PFSK-1 (cell line): ENCODE results near the gene PMFBP1.

Source experiments
- FOXP2 ChIP-seq: optimal IDR thresholded peaks from 2 replicates; pipeline ENCODE3; 2011; ENCODE audit warnings: borderline replicate concordance, control low read depth, inconsistent platforms; ENCODE audit not compliant: insufficient read depth; ENCODE audit errors: extremely low read length, extremely low read depth
- POLR2AphosphoS5 ChIP-seq: IDR thresholded peaks from 2 replicates; pipeline ENCODE4 v1.6.1; 2012; ENCODE audit warnings: low read depth, mild to moderate bottlenecking, control low read depth, low read length, moderate library complexity
- SIN3A ChIP-seq: IDR thresholded peaks from 2 replicates; pipeline ENCODE4 v1.6.1; 2012; ENCODE audit warnings: mild to moderate bottlenecking, low read length, moderate library complexity, borderline replicate concordance; ENCODE audit not compliant: insufficient read depth
- TAF1 ChIP-seq: IDR thresholded peaks from 2 replicates; pipeline ENCODE4 v1.6.1; 2012; ENCODE audit warnings: low read length, control low read depth, borderline replicate concordance; ENCODE audit not compliant: insufficient read depth
- TF ChIP-seq, protein P1 (sequence below), 2 experiments: IDR thresholded peaks; 2 replicates each; pipeline versions ENCODE4 v1.6.1 to v1.8.0; 2011 to 2012; ENCODE audit warnings: low read depth in 2 of 2, low read length in 2 of 2, control low read depth in 1 of 2, inconsistent platforms in 1 of 2, mild to moderate bottlenecking in 1 of 2, moderate library complexity in 1 of 2; ENCODE audit not compliant: insufficient read depth in 1 of 2

The PMFBP1 gene

DNA sequence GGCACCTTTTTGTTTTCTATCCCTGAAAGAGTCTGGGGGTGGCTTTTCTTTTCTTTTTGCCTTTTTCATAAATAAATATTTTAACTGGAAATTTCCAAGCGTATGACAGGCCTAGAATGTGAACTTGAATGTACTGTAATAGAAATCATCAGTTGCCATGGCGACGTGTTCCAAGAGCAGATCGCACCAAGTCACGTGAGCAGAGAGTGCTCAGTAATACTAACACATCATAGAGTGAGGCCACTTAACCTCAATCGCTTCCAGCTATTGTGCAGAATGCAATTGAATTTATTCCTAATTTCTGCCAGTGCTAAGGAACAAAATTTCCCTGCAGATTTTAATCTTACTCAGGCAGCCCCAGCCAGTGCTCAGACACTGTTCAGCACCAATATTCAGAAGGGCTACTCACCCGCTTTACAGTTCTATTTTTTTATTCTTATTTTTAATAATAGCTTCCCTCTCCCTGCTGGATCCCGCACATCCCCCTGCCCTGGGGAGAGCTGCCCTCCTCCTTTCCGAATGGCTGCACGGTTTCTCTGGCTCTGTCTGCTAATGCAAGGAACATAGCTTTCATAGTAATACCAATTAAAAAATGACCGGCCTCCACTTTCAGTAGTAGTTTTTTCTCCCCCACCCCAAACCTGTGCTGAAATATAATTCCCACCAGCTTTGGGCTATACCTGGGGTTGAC lies 26.2 kb upstream of the PMFBP1 start:
- TF ChIP-seq POLR2AphosphoS5, result no peak
- no peak for TF ChIP-seq TAF1
- TF ChIP-seq, protein P1, sequence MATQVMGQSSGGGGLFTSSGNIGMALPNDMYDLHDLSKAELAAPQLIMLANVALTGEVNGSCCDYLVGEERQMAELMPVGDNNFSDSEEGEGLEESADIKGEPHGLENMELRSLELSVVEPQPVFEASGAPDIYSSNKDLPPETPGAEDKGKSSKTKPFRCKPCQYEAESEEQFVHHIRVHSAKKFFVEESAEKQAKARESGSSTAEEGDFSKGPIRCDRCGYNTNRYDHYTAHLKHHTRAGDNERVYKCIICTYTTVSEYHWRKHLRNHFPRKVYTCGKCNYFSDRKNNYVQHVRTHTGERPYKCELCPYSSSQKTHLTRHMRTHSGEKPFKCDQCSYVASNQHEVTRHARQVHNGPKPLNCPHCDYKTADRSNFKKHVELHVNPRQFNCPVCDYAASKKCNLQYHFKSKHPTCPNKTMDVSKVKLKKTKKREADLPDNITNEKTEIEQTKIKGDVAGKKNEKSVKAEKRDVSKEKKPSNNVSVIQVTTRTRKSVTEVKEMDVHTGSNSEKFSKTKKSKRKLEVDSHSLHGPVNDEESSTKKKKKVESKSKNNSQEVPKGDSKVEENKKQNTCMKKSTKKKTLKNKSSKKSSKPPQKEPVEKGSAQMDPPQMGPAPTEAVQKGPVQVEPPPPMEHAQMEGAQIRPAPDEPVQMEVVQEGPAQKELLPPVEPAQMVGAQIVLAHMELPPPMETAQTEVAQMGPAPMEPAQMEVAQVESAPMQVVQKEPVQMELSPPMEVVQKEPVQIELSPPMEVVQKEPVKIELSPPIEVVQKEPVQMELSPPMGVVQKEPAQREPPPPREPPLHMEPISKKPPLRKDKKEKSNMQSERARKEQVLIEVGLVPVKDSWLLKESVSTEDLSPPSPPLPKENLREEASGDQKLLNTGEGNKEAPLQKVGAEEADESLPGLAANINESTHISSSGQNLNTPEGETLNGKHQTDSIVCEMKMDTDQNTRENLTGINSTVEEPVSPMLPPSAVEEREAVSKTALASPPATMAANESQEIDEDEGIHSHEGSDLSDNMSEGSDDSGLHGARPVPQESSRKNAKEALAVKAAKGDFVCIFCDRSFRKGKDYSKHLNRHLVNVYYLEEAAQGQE (IDR thresholded peaks at IDR 0.05; ENCODE audit: insufficient read depth in 1 of 2, low read depth in 2 of 2, low read length in 2 of 2), result no peak
- TF ChIP-seq FOXP2, result no peak
- no peak for TF ChIP-seq SIN3A

DNA sequence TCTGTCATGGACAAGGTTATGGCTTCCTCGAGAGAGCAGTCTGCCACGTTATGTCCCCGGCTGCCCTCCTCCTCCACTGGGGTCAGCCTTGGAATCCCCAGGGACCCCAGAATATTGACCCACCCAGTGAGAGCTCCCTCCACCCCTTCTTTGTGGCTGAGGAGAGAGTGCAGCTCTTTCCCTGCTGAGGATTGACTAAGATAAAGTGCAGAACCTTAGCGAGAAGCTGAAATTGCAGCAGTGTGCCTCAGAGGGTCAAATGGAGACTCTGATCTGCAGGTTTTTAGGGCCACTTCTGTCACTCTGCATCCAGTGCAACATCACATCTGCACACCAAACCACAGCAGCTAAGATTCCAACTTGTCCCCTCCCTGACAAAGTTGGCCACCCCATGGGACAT lies 25.6 kb upstream of the PMFBP1 start:
- TF ChIP-seq POLR2AphosphoS5, result no peak
- TF ChIP-seq, protein P1 (IDR thresholded peaks at IDR 0.05; ENCODE audit: insufficient read depth in 1 of 2, low read depth in 2 of 2, low read length in 2 of 2), result no peak
- no peak for TF ChIP-seq FOXP2
- no peak for TF ChIP-seq TAF1
- no peak for TF ChIP-seq SIN3A

DNA sequence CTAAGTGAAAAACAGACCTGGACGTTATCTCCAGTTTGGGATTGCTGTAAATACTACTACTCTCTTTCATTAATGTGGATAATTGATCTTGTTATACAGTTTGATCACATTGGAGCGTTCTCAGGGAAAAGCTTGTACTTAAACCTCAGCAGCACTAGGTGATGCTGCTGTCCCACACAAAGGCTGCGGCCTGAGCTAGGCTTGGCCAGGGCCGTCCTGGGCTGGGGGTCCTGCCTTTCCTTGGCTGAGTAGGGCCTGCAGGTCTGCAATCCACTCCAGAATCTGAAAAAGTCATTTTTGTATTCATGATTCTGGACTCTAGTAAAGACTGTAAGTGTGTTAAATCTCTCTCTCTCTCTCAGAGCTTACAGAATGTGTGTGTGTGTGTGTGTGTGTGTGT lies 23.7 kb upstream of the PMFBP1 start:
- no peak for TF ChIP-seq SIN3A
- no peak for TF ChIP-seq FOXP2
- TF ChIP-seq TAF1, result no peak
- TF ChIP-seq POLR2AphosphoS5, result no peak
- TF ChIP-seq, protein P1 (IDR thresholded peaks at IDR 0.05; ENCODE audit: insufficient read depth in 1 of 2, low read depth in 2 of 2, low read length in 2 of 2), result no peak

DNA sequence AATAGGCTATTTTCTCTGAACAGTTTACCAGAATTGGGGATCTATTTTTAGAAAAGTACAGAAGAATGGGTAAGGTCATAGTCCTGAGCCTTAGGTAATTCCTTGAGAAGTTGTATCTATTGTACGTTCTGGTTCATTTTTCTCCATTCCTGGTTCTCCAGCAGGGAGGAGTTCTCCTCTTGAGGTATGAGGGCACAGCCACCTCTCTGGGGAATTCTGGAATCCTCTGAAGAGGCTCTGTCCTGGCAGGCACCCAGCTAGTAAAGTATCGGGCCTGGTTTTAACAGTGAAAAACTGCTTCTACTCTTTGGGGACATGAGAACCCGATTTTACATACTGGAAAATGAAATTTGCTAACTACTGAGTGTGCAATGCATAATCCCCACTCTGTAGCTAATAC lies 19.6 kb upstream of the PMFBP1 start:
- no peak for TF ChIP-seq SIN3A
- no peak for TF ChIP-seq TAF1
- TF ChIP-seq POLR2AphosphoS5, result no peak
- no peak for TF ChIP-seq FOXP2
- TF ChIP-seq, protein P1 (IDR thresholded peaks at IDR 0.05; ENCODE audit: insufficient read depth in 1 of 2, low read depth in 2 of 2, low read length in 2 of 2), result no peak

DNA sequence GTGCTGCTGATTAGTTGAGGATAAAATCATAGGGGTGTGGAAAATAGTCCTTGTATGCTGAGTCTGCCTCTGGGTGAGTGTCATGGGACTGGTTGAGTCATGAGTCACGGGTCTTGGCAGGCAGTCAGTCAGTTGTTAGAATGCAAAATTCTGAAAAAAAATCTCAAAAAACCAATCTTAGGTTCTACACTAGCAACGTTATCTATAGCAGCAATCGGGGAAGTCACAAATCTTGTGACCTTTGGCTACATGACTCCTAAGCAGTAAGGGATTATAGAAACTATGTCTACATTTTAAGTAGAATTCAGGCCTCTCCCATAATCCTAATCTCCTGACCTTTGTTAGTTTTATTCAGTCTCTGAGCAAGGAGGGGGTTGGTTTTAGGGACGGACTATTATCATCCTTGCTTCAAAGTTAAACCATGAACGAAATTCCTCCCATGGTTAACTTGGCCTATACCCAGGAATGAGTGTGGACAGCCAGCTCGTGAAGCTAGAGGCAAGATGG lies 18.0 kb upstream of the PMFBP1 start:
- TF ChIP-seq FOXP2 (no peak), POLR2AphosphoS5 (no peak), TAF1 (no peak), SIN3A (no peak)
- TF ChIP-seq, protein P1 (IDR thresholded peaks at IDR 0.05; ENCODE audit: insufficient read depth in 1 of 2, low read depth in 2 of 2, low read length in 2 of 2), result no peak
